K562 (cell line): Measurements from ENCODE around the gene GLRA2.

Experiments
- ATF3 ChIP-seq, 2 experiments: fragments of 450-650 bp in 1 of 2; sonication (generic) in 1 of 2; formaldehyde crosslinking in 1 of 2; IDR thresholded peaks in 1 of 2; conservative IDR thresholded peaks in 1 of 2; 2 replicates each; pipeline versions ENCODE4 v1.6.1 to v1.8.1; 2016 to 2023; ENCODE audit warnings: mild to moderate bottlenecking in 2 of 2, moderate library complexity in 2 of 2, inconsistent platforms in 1 of 2, missing genetic modification reagents in 1 of 2
- CTCF ChIP-seq, 3 experiments: IDR thresholded peaks in 2 of 3; conservative IDR thresholded peaks in 1 of 3; 2 replicates each; pipeline ENCODE4 v1.5.1; 2011 to 2012; ENCODE audit warnings: low read length in 3 of 3, mild to moderate bottlenecking in 3 of 3, control low read depth in 2 of 3, improper control_type of control experiment in 1 of 3, inconsistent platforms in 1 of 3, low read depth in 1 of 3, mixed read lengths in 1 of 3, moderate library complexity in 1 of 3; ENCODE audit not compliant: insufficient read depth in 2 of 3
- EP300 ChIP-seq: IDR thresholded peaks from 2 replicates; pipeline ENCODE4 v1.6.1; 2012; ENCODE audit warnings: low read length, improper control_type of control experiment
- NR2C1 ChIP-seq, 2 experiments: fragments of 450-650 bp; IDR thresholded peaks; 2 replicates each; pipeline ENCODE4 v1.6.1; 2017; ENCODE audit warnings: mild to moderate bottlenecking in 2 of 2, antibody characterized with exemption in 1 of 2, inconsistent platforms in 1 of 2, missing compliant biosample characterization in 1 of 2, missing genetic modification characterization in 1 of 2
- POLR2AphosphoS5 ChIP-seq: IDR thresholded peaks from 2 replicates; pipeline ENCODE4 v1.6.1; 2011; ENCODE audit warnings: mild to moderate bottlenecking, low read depth, low read length, moderate library complexity; ENCODE audit not compliant: control insufficient read depth, insufficient read depth
- PRDM10 ChIP-seq: fragments of 450-650 bp; IDR thresholded peaks from 2 replicates; pipeline ENCODE4 v1.6.1; 2018; ENCODE audit not compliant: partially characterized antibody
- SMAD4 ChIP-seq: fragments of 250-450 bp; sonication (Bioruptor Pico); conservative IDR thresholded peaks from 2 replicates; pipeline ENCODE4 v1.8.0; 2021; ENCODE audit warnings: inconsistent platforms, mild to moderate bottlenecking, moderate library complexity
- TCF7 ChIP-seq: sonication (generic); IDR thresholded peaks from 2 replicates; pipeline ENCODE4 v1.6.1; 2016; ENCODE audit warnings: antibody characterized with exemption, borderline replicate concordance
- ZNF76 ChIP-seq: fragments of 250-450 bp; sonication (Bioruptor Pico); IDR thresholded peaks from 2 replicates; pipeline ENCODE4 v1.4.0; 2020; ENCODE audit warnings: mild to moderate bottlenecking, moderate library complexity, borderline replicate concordance
- ZNF778 ChIP-seq: fragments of 450-650 bp; formaldehyde crosslinking; IDR thresholded peaks from 2 replicates; pipeline ENCODE4 v1.4.0; 2020; ENCODE audit warnings: mild to moderate bottlenecking, moderate library complexity
- ZSCAN29 ChIP-seq: fragments of 450-650 bp; IDR thresholded peaks from 2 replicates; pipeline ENCODE4 v1.6.1; 2017

GRCh38 chrX:14581081-14581480, 51.7 kb downstream of the GLRA2 start:
- TF ChIP-seq ZNF778 (CRISPR knock-in tag) (no peak), POLR2AphosphoS5 (no peak), SMAD4 (CRISPR knock-in tag) (no peak), NR2C1 (IDR thresholded peaks at IDR 0.05) (no peak), NR2C1 (tag; IDR thresholded peaks at IDR 0.05) (no peak), EP300 (no peak), PRDM10 (no peak), CTCF (IDR thresholded peaks at IDR 0.05 in 2 of 3, conservative IDR thresholded peaks at IDR 0.05 in 1 of 3; ENCODE audit: insufficient read depth in 2 of 3, low read depth in 1 of 3, low read length in 3 of 3) (no peak), ZNF76 (CRISPR knock-in tag) (no peak), ATF3 (IDR thresholded peaks at IDR 0.05) (no peak), ATF3 (CRISPR knock-in tag; conservative IDR thresholded peaks at IDR 0.05) (no peak), TCF7 (no peak), ZSCAN29 (no peak)
